Activated CD4-positive, alpha-beta T cell treated with anti-CD3 and anti-CD28 coated beads, Interleukin-2, Interleukin-6, amounts not matched to agents 100 ng/mL and 50 ng/mL, durations not matched to agents 16 hours and 8 hours (primary cell): ENCODE data around the gene WDFY4.
"Not testable (repeated sequence)": the region's sequence is repeated elsewhere in the genome, so short reads cannot be mapped to it uniquely, and the experiment has no call there.

Source experiments
- DNase-seq: peaks from one replicate; pipeline ENCODE4 v3.0.0-alpha.2; 2020

Gene WDFY4, protein sequence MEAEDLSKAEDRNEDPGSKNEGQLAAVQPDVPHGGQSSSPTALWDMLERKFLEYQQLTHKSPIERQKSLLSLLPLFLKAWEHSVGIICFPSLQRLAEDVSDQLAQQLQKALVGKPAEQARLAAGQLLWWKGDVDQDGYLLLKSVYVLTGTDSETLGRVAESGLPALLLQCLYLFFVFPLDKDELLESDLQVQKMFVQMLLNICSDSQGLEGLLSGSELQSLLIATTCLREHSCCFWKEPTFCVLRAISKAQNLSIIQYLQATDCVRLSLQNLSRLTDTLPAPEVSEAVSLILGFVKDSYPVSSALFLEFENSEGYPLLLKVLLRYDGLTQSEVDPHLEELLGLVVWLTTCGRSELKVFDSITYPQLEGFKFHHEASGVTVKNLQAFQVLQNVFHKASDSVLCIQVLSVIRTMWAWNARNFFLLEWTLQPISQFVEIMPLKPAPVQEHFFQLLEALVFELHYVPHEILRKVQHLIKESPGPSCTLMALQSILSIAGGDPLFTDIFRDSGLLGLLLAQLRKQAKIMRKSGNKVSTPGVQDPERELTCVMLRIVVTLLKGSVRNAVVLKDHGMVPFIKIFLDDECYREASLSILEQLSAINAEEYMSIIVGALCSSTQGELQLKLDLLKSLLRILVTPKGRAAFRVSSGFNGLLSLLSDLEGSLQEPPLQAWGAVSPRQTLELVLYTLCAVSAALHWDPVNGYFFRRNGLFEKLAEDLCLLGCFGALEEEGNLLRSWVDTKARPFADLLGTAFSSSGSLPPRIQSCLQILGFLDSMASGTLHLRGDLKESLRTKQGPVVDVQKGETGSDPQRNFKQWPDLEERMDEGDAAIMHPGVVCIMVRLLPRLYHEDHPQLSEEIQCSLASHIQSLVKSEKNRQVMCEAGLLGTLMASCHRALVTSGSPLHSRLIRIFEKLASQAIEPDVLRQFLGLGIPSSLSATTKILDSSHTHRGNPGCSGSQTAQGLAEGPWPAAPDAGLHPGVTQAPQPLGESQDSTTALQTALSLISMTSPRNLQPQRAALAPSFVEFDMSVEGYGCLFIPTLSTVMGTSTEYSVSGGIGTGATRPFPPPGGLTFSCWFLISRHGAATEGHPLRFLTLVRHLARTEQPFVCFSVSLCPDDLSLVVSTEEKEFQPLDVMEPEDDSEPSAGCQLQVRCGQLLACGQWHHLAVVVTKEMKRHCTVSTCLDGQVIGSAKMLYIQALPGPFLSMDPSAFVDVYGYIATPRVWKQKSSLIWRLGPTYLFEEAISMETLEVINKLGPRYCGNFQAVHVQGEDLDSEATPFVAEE (N-terminal part only)

DNA sequence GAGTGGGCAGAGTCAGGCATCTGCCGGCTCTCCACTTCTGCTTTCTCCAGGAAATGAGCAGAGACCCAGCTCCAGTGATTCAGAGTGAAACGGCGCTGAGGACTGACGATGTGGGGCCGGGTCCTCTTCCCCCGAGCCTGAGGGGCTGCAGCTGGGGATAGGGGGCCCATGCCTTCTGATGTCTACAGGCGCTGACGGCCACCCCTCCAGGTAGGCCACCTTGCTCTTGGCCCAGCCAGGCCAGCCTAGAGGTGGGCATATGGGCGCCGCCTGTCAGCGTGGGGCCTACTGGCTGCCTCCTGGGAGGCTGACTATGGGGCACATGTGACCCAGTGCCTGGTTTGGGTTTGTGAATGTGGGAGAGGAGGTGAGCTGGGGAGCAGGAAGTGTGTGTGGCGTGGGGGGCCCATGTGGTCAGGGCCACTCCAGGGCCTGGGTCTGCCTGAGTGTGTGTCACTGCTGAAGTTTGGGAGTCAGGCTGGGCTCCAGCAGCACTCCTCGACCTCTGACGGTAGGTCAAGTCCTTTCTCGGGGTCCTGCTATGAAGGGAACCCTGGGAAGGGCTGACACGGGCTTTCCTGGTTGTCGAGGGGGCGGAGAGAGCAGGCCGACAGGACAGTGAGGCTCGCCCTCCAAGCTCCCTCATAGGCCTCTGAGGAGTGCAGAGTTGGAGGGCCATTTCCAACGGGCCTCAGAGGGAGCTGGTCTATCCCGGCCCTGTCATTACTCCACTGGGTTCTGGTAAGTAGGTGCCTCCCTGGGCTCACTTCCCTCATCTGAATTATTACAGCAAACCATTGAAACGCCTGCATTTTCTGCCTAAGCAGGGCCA, at the start of gene WDFY4:
Gene WDFY4 (plus strand): TSS at position 82 of the 832 bp plus-strand sequence. CDS start 24,860 bp downstream, outside the sequence.
- DNase-seq, result no peak

DNA sequence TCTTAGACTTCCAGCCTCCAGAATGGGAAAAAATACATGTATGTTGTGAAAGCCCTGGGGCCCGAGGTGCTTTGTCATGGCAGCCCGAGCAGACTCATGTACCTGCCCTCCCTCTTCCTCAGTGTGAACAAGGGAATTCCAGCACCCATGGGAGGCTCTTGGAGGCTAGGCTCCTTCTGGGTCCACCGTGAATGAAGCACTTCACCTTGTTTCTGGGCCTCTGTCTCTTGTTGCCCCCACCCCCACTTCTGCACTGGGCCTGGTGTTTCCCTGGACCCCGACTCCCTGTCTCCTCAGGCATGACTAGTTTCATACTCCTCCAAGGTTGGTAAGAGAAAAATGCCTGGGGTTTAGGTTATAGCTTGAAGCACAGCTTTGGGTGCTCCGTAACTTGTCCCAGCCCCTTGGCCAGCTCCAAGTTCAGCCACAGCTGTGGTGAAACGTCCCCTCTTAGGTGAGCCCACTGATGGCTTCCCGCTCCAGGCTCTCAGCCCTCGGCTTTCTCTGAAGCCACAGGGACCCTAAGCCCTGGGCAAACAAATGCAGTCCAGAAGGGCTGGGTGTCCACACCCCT, 49.6 kb upstream of the WDFY4 start:
- no peak for DNase-seq

DNA sequence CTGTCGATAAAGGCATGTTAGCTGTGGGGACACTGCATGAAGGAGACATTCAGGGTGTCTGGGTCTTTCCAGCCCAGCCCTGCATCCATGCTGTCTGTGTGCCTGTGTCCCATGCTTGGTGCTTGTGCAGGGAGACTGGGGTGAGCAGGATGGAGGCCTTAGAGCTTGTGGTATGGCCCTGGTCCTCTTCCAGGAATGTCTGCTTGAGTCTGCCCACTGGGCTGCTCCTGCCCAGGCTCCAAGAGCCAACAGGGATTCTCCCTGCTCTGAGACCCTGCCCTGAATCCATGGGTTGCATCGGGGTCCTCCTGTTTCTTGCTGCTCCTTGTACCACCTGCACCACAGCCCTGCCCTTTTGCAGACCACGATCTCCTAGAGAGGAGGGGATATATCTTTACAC, 48.4 kb upstream of the WDFY4 start:
- DNase-seq, result no peak

DNA sequence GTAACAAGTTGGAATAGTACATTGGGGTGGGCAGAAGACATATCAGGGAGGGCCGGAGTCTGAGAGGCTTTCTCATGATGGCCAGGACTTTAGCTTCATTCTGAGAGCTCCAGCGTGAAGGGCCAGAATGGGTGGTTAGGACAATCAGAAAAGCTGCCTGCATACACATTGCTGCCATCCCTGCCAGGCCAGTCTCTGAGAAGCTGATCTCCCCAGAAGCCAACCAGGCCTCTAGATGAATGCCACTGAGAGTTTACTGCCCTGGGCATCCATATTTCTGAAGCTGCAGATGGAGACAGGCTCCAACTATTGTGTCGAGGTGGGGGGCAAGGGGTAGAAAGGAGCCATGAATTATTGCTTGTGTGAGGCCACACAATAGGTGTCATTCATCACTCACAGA, 47.8 kb upstream of the WDFY4 start:
- DNase-seq, result no peak

DNA sequence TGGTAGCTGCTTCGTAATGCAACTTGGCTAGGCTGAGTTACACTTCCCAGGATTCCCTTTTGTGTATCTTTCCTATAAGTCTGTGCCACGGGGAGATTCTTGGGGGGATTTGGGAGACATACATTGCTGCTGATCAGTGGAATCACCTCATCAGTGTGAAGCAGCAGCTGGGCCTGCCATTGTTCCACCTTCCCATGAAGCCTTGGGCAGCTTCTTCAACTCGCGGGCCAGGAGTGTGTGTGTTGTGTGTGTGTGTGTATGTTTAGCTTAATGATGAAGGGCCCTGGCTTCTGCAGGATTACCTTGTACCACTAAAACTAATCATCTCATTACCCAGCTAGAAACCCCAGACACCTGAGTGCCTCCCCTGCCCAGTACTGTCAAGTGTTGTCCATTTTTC, 46.5 kb upstream of the WDFY4 start:
- DNase-seq, result no peak

DNA sequence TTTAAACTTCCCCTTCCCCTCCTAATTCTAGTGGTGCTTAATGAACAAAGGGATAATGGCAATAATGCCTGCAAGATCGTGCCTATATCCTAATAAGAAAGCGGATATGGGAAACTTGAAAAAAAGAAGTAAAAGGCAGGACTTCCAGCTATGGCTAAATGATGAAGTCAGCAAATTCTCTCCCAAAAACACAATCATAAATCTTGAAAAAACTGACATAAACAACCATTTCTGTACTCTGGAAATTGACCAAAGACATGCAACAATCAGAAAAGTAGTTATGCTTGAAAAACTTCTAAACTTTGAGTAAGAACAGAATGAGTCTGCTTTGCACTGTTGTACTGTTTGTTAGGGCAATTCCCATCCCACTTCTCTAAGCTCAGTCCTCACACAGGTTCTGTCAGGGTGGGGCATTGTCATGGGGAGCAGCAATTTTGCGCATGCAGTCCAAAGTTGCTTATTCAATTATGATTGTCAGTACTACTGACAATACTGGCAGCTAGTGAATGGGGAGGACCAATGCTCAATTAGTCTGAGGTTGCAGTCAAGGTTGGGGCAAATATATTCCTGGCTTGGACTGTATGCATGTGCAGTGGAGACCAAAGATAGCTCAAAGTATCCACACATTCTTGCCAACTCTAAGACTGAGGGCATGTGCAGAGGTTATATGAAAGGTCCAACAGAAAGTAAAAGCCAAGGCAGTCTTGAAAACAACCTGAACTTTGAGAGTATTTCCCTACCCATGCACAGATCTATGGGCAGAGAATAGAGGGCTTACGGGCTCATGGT, 45.7 kb upstream of the WDFY4 start:
- no peak for DNase-seq

DNA sequence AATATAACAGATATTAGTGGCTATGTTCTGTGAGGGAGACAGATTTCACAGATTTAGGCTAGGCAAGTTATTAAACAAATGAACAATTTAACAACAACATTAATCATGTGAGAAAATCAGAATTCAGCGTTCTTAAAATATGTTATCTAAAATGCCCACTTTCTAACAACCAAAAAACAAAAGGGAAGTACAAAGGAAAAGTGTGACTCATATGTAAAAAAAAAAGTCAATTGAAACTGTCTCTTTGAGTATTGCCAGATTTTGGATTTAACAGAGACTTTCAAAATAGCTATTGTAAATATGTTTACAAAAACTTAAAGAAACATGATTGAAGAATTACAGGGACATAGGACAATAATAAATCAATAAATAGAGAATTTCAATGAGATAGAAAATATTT, 45.0 kb upstream of the WDFY4 start:
- DNase-seq, result no peak

DNA sequence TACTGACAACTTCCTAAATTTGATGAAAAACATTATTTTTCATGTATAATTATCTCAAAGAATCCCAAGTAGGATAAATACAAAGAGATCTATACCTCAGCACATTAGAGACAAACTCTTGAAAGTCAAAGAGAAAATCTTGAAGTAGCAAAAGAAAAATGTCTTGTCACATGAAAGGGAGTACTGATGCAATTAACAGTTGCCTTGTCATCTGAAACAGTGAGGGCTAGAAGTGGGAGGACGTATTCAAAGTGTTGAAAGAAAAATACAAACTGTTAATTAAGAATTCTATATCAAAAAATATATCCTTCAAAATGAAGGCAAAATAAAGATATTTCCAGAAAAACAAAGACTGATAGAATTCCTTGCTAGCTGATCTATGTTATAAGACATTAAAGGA, 44.3 kb upstream of the WDFY4 start:
- DNase-seq, result no peak

DNA sequence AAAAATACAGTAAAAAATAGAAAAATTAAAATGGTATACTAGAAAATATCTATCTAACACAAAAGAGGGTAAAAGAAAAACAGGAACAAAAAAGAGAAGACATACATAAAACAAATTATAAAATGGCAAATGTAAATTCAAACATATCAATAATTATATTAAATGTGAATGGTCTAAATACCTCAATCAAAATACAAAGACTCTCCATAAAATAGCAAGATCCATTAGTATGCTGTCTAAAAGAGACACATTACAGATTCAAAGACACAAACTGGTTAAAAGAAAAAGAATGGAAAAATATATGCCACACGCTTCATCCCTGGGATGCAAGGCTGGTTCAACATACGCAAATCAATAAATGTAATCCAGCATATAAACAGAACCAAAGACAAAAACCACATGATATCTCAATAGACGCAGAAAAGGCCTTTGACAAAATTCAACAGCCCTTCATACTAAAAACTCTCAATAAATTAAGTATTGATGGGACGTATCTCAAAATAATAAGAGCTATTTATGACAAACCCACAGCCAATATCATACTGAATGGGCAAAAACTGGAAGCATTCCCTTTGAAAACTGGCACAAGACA, 43.5 kb upstream of the WDFY4 start:
- not testable (repeated sequence) for DNase-seq

DNA sequence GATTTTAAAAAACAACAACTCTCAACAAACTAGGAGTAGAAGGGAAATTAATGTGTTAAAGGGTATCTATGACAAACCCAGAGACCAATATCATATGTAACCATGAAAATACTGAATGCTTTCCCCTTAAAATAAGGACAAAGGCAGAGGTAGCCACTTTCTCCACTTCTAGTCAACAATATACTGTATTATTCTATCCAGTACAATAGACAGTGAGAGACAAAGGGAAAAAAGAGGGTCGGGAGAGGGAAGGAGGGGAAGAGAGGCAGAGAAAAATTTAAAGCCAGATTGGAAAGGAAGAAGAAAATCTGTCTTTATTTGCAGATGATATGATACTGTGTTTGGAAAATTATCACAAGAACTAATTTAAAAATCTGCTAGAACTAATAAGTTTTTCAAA, 39.1 kb upstream of the WDFY4 start:
- DNase-seq, result no peak

DNA sequence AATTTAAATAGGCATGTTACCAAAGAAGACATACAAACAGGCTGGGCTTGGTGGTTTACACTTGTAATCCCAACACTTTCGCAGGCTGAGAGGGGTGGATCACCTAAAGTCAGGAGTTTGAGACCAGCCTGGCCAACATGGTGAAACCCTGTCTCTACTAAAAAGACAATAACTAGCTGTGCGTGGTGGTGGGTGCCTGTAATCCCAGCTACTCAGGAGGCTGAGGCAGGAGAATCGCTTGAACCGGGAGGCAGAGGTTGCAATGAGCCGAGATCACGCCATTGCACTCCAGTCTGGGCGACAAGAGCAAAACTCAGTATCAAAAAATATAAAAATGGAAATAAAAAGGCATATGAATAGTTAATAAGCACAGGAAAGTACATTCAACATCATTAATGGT, 37.6 kb upstream of the WDFY4 start:
- not testable (repeated sequence) for DNase-seq

DNA sequence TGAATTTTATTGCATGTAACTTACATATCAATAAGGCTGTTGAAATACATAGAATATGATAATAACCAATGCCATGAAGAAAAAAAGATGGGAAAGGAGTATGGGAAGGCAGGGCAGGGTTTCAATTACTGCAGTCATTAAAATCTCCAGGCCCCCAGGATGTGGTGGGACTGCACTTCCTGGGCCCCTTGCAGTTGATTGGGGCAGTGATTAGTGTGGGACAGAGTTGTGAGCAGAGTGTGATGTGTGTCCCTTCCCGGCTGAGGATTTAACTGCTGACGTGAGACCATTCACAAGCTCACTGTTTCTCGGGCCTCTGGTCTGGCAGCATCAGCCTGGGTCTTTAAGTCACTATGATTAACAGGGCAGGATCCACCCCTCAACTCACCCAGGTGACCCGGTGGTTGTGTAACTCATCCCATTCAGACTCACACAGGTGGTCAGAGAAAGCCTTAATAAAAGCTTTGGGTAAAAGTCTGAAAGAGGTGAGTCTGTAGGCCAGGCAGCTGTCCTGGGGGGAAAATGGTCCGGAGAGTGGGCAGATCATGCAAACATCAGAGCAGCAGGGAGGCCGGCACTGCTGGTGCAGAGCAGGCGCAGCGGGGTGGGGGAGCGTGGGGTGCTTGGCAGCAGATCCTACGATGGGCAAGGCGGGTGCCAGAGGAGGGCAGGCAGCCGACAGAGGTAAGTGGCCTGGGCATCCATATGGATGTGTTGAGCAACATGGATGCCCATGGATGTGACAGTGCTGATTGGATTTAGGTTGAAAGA, 36.3 kb upstream of the WDFY4 start:
- no peak for DNase-seq

DNA sequence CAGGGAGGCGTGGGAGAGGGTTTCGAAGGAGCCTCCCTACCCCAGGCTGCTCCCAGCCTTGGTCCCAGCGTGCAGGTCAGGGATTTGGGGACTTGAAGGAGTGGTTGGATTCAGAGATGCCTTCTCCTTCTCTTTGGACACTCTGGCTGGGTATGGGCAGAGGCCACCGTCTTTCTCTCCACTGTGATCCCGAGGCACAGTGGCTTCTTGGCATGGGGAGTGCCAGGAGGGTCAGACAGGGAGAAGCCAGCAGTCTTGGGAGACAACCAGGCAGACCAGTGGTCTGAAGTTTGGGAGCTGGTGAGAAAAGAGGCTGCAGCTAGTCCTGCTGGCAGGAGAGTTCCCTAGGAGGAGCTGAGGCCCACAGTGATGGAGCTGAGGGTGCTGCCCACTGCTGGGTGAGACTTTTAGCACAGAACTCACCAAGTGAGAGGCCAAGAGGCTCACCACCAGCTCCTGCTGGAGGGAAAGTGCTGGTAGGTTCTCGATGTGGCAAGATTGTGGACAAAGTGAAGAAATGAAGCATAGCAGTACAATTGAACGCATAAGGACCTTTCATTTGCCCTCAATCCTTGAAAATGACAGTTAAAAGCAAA, 35.2 kb upstream of the WDFY4 start:
- DNase-seq, result no peak

DNA sequence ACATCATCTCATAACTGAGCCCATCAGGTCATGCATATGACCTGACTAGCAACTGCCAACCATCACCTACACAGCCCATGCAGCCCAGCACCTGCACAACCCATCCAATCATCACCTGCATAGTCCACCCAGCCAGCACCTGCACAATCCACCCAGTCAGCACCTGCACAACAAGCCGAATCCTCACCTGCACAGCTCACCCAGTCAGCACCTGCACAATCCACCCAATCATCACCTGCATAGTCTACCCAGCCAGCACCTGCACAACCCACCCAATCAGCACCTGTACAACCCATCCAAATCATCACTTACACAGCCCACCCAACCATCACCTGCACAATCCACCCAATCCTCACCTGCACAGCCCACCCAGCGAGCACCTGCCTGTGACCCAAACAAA, 33.4 kb upstream of the WDFY4 start:
- no peak for DNase-seq

DNA sequence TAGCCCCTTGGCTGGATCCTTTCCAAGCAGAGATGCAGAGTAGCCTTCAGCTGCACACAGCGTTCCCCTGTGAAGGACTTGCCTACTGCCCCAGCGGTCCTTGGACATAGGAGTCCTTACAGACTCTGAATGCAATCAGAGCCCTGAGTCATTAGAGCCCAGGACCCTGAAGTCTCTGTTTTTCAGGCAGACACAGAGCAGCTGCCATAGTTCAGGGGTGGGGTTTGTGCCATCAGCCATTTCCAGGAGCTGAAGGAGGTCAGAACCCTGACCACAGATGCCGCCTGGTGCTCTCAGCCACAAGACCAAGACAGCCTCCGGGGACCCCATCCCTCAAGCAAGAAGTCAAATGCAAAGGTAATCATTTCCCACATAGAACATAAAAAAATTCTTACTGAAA, 32.8 kb upstream of the WDFY4 start:
- DNase-seq, result no peak

DNA sequence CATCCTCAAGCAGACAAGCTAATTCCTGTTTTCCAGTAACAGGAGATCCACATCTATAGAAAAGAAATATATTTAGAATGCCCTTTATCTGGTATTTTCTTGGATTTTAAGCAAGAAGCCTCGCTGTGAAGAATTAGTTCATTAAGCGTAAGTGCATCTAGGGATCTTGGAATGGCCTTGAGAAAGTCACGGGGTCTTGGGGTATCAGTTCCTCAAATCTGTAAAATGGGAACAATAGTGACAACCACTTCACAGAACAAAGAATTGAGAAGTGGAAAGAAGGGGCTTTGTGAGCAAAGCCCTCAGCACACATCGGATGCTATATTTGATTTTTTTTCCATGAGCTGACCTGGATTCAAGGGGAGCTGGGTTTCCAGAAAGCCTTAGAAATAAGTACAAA, 32.3 kb upstream of the WDFY4 start:
- no peak for DNase-seq

DNA sequence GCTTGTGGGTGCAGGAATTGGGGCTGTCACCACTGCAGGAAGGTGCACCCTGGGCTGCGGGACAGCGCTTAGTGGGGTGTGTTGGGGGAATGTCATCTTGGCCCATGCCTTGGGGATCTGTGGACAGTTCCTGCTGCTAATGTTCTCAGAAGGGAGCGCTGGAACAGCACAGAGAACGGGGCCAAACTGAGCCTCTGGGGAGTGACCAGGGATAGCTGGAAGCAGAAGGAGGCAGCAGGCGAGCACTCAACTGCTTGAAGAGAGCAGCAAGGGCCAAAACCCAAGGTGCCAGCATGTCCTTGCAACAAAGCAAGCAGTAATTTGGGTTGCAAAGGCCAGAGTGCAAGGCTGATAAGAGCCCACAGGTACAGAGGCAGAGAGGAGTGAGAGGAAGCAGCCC, 31.3 kb upstream of the WDFY4 start:
- no peak for DNase-seq

DNA sequence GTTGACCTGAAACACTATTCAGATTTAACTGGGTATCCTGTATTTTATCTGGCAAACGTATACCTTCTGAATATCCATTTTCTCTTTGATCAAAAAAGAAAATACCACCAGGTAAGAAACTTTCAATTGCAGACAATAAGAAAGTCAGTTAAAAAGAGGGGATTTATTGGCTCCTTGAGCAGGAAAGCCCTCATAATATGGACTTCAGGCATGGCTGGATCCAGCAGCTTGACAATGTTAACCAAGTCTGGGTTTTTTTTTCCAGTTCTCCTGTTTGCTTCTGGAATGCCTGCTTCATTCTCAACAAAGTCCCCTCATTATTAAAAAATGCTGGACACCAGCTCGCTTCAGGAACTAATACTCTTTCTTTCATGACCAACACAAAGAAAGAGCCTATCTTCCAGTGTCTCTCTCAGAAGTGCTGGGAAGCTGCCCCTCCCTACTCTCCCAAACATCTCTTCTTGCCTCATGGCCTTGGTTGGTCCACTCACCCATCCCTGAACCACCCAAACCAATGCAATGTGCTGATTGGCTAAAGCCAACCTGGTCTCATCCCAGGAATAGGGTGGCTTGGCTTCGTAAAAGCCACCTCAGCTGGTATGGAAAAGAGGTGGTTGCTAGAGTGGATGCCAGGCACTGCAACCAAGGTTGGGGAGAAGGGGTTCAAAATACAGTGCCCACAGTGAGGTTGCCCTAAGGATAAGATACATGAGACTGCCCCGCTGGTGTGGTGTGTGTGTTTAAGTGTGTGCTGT, 30.6 kb upstream of the WDFY4 start:
- DNase-seq, result no peak
